Lower leg skin (tissue), 3 donors: ENCODE data around the gene SEMA5B.

ENCODE experiments used
- POLR2A ChIP-seq, 2 donors: fragments of 450-650 bp; IDR thresholded peaks; one replicate each; pipeline ENCODE4 v1.6.1; 2016 to 2017; ENCODE audit warnings: antibody characterized with exemption in 2 of 2, mild to moderate bottlenecking in 1 of 2, moderate library complexity in 1 of 2
- TF ChIP-seq, protein P1 (sequence below), 3 donors: fragments of 450-650 bp; IDR thresholded peaks; one replicate each; pipeline ENCODE4 v1.5.1; 2016; ENCODE audit warnings: antibody characterized with exemption in 3 of 3, mild to moderate bottlenecking in 3 of 3, moderate library complexity in 2 of 3

DNA sequence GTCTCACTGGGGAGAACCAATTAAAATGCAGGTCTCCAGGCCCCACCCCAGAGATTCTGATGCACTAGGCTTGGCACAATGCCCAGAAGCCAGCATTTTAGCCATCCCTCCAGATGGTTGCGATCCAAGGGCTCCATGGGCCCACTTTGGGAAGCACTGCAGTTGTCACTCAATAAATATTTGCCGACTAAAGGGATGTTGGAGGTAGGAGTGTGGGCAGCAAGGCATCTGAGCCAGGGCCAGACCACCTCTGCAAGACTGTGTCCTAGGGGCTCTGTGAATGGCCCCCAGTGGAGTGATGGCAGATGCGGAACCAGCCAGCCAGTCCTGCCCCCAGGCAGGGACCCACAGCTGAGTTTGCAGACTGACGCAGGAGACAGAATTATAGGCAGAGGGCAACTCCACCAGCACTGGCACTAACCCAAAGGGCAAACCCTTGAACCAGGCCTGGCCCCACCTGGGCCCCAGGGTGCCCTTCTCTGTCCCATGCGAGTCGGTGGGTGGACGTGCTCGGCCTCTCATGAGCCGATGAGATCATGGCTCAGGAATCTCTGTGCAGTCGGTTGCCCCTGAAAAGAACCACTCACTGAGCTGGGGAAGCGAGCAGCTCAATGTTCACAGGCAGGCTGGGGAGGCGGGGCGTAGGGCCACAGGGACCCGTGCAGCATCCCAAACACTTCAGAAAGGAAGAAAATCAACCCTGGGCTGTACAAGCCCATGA lies 49.7 kb downstream of the SEMA5B start:
- TF ChIP-seq, protein P1, sequence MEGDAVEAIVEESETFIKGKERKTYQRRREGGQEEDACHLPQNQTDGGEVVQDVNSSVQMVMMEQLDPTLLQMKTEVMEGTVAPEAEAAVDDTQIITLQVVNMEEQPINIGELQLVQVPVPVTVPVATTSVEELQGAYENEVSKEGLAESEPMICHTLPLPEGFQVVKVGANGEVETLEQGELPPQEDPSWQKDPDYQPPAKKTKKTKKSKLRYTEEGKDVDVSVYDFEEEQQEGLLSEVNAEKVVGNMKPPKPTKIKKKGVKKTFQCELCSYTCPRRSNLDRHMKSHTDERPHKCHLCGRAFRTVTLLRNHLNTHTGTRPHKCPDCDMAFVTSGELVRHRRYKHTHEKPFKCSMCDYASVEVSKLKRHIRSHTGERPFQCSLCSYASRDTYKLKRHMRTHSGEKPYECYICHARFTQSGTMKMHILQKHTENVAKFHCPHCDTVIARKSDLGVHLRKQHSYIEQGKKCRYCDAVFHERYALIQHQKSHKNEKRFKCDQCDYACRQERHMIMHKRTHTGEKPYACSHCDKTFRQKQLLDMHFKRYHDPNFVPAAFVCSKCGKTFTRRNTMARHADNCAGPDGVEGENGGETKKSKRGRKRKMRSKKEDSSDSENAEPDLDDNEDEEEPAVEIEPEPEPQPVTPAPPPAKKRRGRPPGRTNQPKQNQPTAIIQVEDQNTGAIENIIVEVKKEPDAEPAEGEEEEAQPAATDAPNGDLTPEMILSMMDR (IDR thresholded peaks at IDR 0.05): no peak
- no peak for TF ChIP-seq POLR2A (IDR thresholded peaks at IDR 0.05)
